ENCODE data around the gene MAZ. TPM values are rescaled to one million over a fixed set of nuclear protein-coding genes. Genes with fewer than 3 reads are reported as not detected.
A peak's percentile ranks its signal among the peaks of the same experiment; 100 is the strongest.

MAZ gene
- total and polyA plus RNA-seq, 2 of the 13 experiments (the other 11 are each of a cell fraction or from before 2014, with no cell fraction given): 203 to 277 TPM

DNA sequence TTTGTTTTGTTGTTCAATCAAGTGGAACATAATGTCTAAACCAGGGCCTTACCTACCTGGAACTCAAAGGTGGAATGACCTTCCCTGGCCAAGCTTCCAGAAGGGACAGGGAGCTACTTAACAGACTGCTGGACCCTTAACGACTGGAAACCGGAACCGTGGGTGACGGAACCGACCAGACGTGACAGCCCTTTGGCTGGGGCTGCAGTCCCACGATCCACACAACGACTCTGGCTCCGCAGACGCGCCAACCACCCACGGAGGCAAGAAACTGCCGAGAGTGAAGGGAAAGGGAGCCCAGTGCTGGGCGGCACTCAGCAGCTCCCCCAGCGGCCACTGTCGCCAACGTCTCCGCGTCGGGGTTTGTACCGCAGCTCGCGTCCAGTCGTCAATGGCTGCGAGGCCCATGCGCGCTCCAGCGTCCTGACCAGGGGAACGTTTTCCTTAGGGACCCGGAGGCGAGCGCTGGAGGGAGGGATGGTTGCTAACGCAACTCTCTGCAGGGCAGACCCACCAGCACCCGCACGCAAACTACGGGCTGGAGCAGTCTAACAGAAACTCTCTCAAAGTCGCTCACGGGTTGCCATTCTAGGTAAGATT is 21.3 kb upstream of the MAZ start (continued):
- TF ChIP-seq, protein P1, sequence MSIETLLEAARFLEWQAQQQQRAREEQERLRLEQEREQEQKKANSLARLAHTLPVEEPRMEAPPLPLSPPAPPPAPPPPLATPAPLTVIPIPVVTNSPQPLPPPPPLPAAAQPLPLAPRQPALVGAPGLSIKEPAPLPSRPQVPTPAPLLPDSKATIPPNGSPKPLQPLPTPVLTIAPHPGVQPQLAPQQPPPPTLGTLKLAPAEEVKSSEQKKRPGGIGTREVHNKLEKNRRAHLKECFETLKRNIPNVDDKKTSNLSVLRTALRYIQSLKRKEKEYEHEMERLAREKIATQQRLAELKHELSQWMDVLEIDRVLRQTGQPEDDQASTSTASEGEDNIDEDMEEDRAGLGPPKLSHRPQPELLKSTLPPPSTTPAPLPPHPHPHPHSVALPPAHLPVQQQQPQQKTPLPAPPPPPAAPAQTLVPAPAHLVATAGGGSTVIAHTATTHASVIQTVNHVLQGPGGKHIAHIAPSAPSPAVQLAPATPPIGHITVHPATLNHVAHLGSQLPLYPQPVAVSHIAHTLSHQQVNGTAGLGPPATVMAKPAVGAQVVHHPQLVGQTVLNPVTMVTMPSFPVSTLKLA (IDR thresholded peaks at IDR 0.05): no peak
- TF ChIP-seq THAP11 (CRISPR knock-in tag; IDR thresholded peaks at IDR 0.05) (peak; percentile 70), ZNF431 (CRISPR knock-in tag; IDR thresholded peaks at IDR 0.05; ENCODE audit: borderline replicate concordance, low read depth) (no peak), FOXK1 (CRISPR knock-in tag; IDR thresholded peaks at IDR 0.05; ENCODE audit: borderline replicate concordance, low read depth) (no peak), HNRNPLL (IDR thresholded peaks at IDR 0.05; ENCODE audit: low read depth, low read length, poor library complexity, severe bottlenecking) (peak; percentile 95), ZNF501 (CRISPR knock-in tag; IDR thresholded peaks at IDR 0.05) (peak; percentile 72), ZEB1 (IDR thresholded peaks at IDR 0.05; ENCODE audit: insufficient replicate concordance, low read depth) (no peak), ZNF33B (CRISPR knock-in tag; IDR thresholded peaks at IDR 0.05) (peak; percentile 77; the same call in 1 of the 2 replicates), PBX3 (CRISPR knock-in tag; IDR thresholded peaks at IDR 0.05; ENCODE audit: borderline replicate concordance) (no peak), NR2F2 (IDR thresholded peaks at IDR 0.05; ENCODE audit: borderline replicate concordance, low read depth) (no peak), ZBTB40 (IDR thresholded peaks at IDR 0.05) (no peak), ZBTB40 (CRISPR knock-in tag; IDR thresholded peaks at IDR 0.05) (0 out of 2 replicates have a peak, but pooled peaks have one; percentile 38), ZSCAN20 (CRISPR knock-in tag; IDR thresholded peaks at IDR 0.05; ENCODE audit: borderline replicate concordance) (no peak), ZNF530 (CRISPR knock-in tag; IDR thresholded peaks at IDR 0.05; ENCODE audit: low read depth) (no peak), TEAD2 (CRISPR knock-in tag; IDR thresholded peaks at IDR 0.05) (no peak), ZFP41 (CRISPR knock-in tag; IDR thresholded peaks at IDR 0.05; ENCODE audit: borderline replicate concordance) (no peak), SP1 (IDR thresholded peaks at IDR 0.05) (no peak), SP1 (CRISPR knock-in tag; IDR thresholded peaks at IDR 0.05) (peak; percentile 60), ZNF337 (CRISPR knock-in tag; IDR thresholded peaks at IDR 0.05; ENCODE audit: borderline replicate concordance, low read depth) (no peak)

Data from HepG2 (cell line).